Activated B cell treated with CpG ODN at 0.5 μM for 24 hours (primary cell): Measurements from ENCODE around the gene QPRT. TPM values are rescaled to one million over a fixed set of nuclear protein-coding genes. Genes with fewer than 3 reads are reported as not detected.

ENCODE experiments used
- ATAC-seq: fragments of 200-7000 bp; cut with Tn5 transposase; one replicate; pipeline ENCODE4 v1.10.0; 2021; ENCODE audit warnings: low read depth, mild to moderate bottlenecking, moderate library complexity
- CTCF ChIA-PET: fragments of 350-600 bp; sonication (Branson Sonifier 250); formaldehyde crosslinking; loops from one replicate; lab custom pipeline; 2021; ENCODE audit warnings: antibody characterized with exemption; lab: Charles Lee
- POLR2A ChIA-PET: fragments of 350-600 bp; sonication (Branson Sonifier 250); formaldehyde crosslinking; loops from one replicate; lab custom pipeline; 2021; ENCODE audit warnings: antibody characterized with exemption; lab: Charles Lee
- DNase-seq: peaks from one replicate; pipeline ENCODE4 v3.0.0; 2022
- H3K27ac Mint-ChIP-seq: one replicate; pipeline ENCODE4 v1.8.0; 2020; ENCODE audit warnings: mixed read lengths
- H3K27me3 Mint-ChIP-seq: one replicate; pipeline ENCODE4 v1.8.0; 2021; ENCODE audit warnings: mixed read lengths
- H3K36me3 Mint-ChIP-seq: one replicate; pipeline ENCODE4 v1.8.0; 2021; ENCODE audit warnings: low read depth, mixed read lengths
- H3K4me1 Mint-ChIP-seq: one replicate; pipeline ENCODE4 v1.8.0; 2021; ENCODE audit warnings: mixed read lengths
- H3K4me3 Mint-ChIP-seq: one replicate; pipeline ENCODE4 v1.8.0; 2020; ENCODE audit warnings: mild to moderate bottlenecking, mixed read lengths
- H3K9me3 Mint-ChIP-seq: one replicate; pipeline ENCODE4 v1.8.0; 2020; ENCODE audit warnings: mixed read lengths
- CTCF ChIP-seq: fragments of 200-600 bp; IDR thresholded peaks from one replicate; pipeline ENCODE4 v1.8.0; 2022; ENCODE audit warnings: antibody characterized with exemption, mild to moderate bottlenecking
- intact Hi-C: fragments of 100-400 bp; cut with micrococcal nuclease; formaldehyde crosslinking; loops from one replicate; pipeline ENCODE4 v1.15.1; 2024
- total RNA-seq: library from RNA; stranded (reverse); gene quantifications from 2 replicates; pipeline ENCODE4 v1.2.3, GENCODE V29; 2022

The QPRT gene
- total RNA-seq, 1 donor from 2014 or later: 0.84 TPM

- TF ChIP-seq CTCF: no peak
- intact Hi-C loops: loop anchor here (2.0 kb wide), 1 partner anchor 15 kb away; no protein-coding TSS in a partner anchor
- no peaks in the 10 kb centered on the region for H3K36me3 Mint-ChIP-seq
- DNase-seq (no peak), ATAC-seq (no peak)
- no peaks in the 10 kb centered on the region for H3K27me3 Mint-ChIP-seq
- CTCF ChIA-PET: no interaction called here
- H3K27ac Mint-ChIP-seq: no peak overlapping the region
- POLR2A ChIA-PET: interaction anchor here (1.4 kb wide), 1 partner anchor 22 kb away, joined by 6 read pairs; no protein-coding TSS in a partner anchor
- H3K9me3 Mint-ChIP-seq: no peaks in the 10 kb centered on the region
- H3K4me1 Mint-ChIP-seq: peaks cover 50% of the 10 kb centered on the region
- H3K4me3 Mint-ChIP-seq: no peak overlapping the region
Measured at GRCh38 chr16:29667755-29668154, 11.2 kb upstream of the QPRT start.

GRCh38 chr16:29668267-29668666 is 10.7 kb upstream of the QPRT start:
- ChIA-PET POLR2A (no interaction called here), CTCF (no interaction called here)
- no peak for ATAC-seq
- peaks cover 45% of the 10 kb centered on the region for H3K4me1 Mint-ChIP-seq
- H3K27me3 Mint-ChIP-seq: no peaks in the 10 kb centered on the region
- no peak for TF ChIP-seq CTCF
- H3K4me3 Mint-ChIP-seq: no peak overlapping the region
- H3K27ac Mint-ChIP-seq: no peak overlapping the region
- DNase-seq: no peak
- H3K36me3 Mint-ChIP-seq: no peaks in the 10 kb centered on the region
- H3K9me3 Mint-ChIP-seq: no peaks in the 10 kb centered on the region
- intact Hi-C loops: no loop called here

DNA sequence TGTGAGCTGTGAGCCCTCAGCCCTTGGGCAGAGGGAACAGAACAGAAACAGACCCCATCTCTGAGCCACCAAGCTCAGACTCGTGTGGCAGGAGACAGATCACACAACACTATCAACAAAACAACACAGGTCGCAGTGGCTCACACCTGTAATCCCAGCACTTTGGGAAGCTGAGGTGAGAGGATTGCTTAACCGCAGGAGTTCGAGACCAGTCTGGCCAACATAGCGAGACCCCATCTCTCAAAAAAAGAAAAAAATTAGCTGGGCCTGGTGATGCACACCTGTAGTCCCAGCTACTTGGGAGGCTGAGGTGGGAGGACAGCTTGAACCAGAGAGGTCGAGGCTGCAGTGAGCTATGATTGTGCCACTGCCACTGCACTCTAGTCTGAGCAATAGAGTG is 5.5 kb upstream of the QPRT start:
- H3K4me1 Mint-ChIP-seq: peaks cover 4% of the 10 kb centered on the region

GRCh38 chr16:29674188-29674587 is 4.8 kb upstream of the QPRT start:
- H3K4me1 Mint-ChIP-seq: peaks cover 7% of the 10 kb centered on the region
- ChIA-PET CTCF (interaction anchor here (1.5 kb wide), 1 partner anchor 17 kb away, joined by 3 read pairs; no protein-coding TSS in a partner anchor), POLR2A (interaction anchor here (0.5 to 1.3 kb wide), 3 partner anchors 14 to 811 kb away, joined by 4 to 7 read pairs (median 4); no protein-coding TSS in a partner anchor)
- intact Hi-C loops: no loop called here
- H3K27ac Mint-ChIP-seq: peak overlapping the region; percentile 32
- no peaks in the 10 kb centered on the region for H3K9me3 Mint-ChIP-seq
- H3K27me3 Mint-ChIP-seq: no peaks in the 10 kb centered on the region
- ATAC-seq (no peak), DNase-seq (no peak)
- no peaks in the 10 kb centered on the region for H3K36me3 Mint-ChIP-seq
- no peak for TF ChIP-seq CTCF
- H3K4me3 Mint-ChIP-seq: no peak overlapping the region

More for the DNA sequence above, 5.5 kb upstream of the QPRT start:
- Mint-ChIP-seq H3K36me3 (no peaks in the 10 kb centered on the region), H3K9me3 (no peaks in the 10 kb centered on the region), H3K4me3 (no peak overlapping the region), H3K27ac (no peak overlapping the region), H3K27me3 (no peaks in the 10 kb centered on the region)
- intact Hi-C loops: no loop called here
- POLR2A ChIA-PET: interaction anchor here (0.6 kb wide), 1 partner anchor 798 kb away, joined by 4 read pairs; no protein-coding TSS in a partner anchor
- no peak for ATAC-seq
- DNase-seq: no peak
- TF ChIP-seq CTCF: no peak
- CTCF ChIA-PET: interaction anchor here (1.5 kb wide), 1 partner anchor 18 kb away, joined by 3 read pairs; no protein-coding TSS in a partner anchor

- no peaks in the 10 kb centered on the region for H3K9me3 Mint-ChIP-seq
- DNase-seq (no peak), ATAC-seq (peak; percentile 90)
- no peak overlapping the region for H3K27ac Mint-ChIP-seq
- no peak for TF ChIP-seq CTCF
- intact Hi-C loops: no loop called here
- H3K36me3 Mint-ChIP-seq: no peaks in the 10 kb centered on the region
- ChIA-PET CTCF (interaction anchor here (1.4 kb wide), 1 partner anchor 172 kb away, joined by 3 read pairs; no protein-coding TSS in a partner anchor), POLR2A (interaction anchor here (0.5 to 2.0 kb wide), 6 partner anchors 10 to 1228 kb away, joined by 3 to 6 read pairs (median 3); no protein-coding TSS in a partner anchor)
- peaks cover 24% of the 10 kb centered on the region for H3K4me1 Mint-ChIP-seq
- H3K27me3 Mint-ChIP-seq: no peaks in the 10 kb centered on the region
- H3K4me3 Mint-ChIP-seq: no peak overlapping the region
Measured at GRCh38 chr16:29675811-29676643, 3.0 kb upstream of the QPRT start.
